Mesangial cell (primary cell): ENCODE results near the gene SYTL4. TPM values are rescaled to one million over a fixed set of nuclear protein-coding genes. Genes with fewer than 3 reads are reported as not detected.

Experiments used
- total RNA-seq: library from RNA; depleted of rRNA; stranded (reverse); fragments of >200 nt; gene quantifications from 2 replicates; pipeline ENCODE4 v1.2.3, GENCODE V29; 2015

SYTL4 gene
- 1.8 and 3.6 TPM in 2 replicates for total RNA-seq

DNA sequence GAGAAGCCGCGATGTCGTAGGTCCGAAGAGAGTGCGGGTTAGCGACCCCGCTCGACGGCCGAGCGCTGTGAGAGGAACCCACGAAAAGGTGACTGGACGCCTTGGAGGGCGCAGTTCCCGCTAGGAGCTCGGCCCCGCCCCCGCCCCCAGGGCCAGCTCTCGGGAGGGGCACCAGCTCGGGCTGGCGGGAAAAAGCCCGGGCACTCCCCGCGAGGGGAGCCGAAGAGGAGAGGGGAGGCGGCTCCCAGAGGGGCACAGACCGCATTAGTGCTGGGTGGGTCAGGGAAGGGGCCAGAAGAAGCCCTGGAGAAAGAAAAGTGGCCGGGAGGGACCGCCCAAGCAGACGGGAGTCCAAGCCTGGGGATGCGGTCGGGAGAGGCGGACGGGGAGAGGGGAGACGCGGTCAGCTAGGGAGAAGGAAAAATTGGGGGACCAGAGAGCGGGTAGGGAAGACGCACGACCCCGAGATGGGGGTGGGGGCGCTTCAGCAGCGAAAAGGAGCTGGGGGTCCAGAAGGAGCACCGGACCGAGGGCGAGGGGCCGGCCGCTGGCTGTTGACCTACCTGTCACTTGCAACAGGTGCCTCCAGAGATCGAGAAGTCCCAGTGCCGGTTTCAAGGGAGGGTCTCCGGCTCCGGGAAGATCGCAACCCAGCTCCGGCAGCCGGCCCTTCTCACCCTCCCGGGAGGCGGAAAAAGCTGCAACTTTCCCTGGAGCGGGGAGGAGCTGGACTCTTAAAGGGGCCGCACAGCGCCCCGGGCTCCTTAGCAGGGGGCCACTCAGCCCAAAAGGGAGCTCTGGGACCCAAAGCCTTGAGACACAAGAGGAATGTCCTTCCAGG lies at the start of gene SYTL4:
Gene SYTL4, minus strand, starts transcription at position 681 of the 841 bp plus-strand sequence. CDS start 30,084 bp downstream, outside the sequence.

DNA sequence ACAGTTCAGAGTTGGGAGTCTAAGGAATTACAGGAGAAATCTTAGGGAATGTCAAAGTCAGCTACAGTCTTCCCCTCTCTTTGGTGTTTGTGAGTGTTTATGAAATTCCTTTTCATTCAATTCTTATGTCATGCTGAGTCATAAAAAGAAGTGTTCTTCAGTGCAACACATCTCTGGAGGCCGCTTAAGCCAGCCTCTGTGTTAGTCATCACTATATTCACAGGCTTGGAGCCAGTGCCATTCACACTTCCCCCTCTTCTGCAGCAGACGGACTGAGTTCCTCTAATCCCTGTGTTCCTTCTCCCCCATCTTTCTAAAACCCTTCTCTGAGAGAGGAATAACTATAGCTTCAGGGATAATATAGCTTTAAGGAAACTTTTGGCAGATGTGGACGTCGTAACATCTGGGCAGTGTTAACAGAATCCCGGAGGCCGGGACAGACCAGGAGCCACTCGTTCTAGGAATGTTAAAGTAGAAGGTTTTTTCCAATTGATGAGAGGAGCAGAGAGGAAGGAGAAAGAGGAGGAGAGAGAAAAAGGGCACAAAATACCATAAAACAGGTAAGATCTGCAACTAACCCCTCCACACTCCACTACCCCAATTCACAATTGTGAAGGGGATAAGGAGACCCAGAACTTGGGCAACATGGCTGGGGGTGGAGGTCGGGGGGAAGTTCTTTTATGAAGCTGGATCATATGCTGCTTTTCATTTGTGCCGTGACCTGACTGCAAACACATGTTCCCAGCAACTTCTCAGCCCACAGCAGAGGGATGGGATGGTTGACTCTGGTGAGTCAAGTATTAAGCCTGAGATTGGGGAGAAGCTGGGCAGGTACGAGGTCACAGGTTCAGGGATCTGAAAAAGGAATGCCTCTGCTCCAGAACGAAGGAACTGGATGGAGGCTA lies 87.7 kb downstream of the SYTL4 start, which contains the start of gene SRPX2:
Gene SRPX2, plus strand, starts transcription at position 244 of the 905 bp plus-strand sequence. CDS start 2,124 bp downstream, outside the sequence.

DNA sequence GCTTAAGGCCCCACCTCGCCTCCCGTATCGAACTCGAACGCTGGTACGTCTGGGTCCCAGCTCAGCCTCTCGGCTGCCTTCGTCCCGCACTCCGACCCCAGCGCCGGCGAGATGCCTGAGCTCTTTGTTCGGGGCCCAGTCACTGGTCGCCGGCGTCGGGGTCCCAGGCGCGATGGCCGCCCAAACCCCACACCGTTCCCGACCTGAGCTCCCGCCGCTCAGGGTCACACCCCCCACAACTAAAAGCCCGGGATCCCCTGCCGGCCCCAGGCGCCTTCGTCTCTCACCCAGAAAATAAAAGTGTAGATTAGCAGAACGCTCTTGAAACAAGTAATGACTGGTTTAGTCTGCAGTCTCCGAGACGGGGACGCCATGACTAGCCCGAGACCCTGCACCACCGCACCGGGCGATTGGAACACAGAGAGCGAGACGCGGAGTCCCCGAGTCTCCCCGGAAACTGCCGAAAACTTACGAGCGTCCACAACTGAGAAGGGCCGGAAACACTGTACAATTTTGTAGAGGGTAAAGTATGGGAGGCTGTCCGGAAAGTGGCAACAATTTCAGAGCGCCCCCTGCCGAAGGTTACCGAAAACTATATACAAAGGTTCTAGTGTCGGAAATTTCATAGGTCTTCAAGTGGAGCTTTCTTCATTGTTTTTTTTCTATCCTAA lies 95.5 kb downstream of the SYTL4 start, which contains the start of gene TSPAN6:
Gene TSPAN6, minus strand, starts transcription at position 486 of the 671 bp plus-strand sequence. Its CDS starts 112 bp downstream, at position 374.

Other genes with a start within 250 kb of the SYTL4 start
- not detected in 2 replicates for gene TNMD, start 147.2 kb downstream of the SYTL4 start, total RNA-seq
- gene TSPAN6, start 95.3 kb downstream of the SYTL4 start, total RNA-seq, result 15.6 and 30.6 TPM in 2 replicates
- gene SRPX2, start 87.9 kb downstream of the SYTL4 start, total RNA-seq, result 1.8 and 7.1 TPM in 2 replicates
- gene CSTF2, start 88.3 kb upstream of the SYTL4 start, total RNA-seq, result 13.1 and 25.6 TPM in 2 replicates
- gene NOX1, start 142.2 kb upstream of the SYTL4 start, total RNA-seq, result not detected in 2 replicates
- not detected in 2 replicates for gene XKRX, start 196.8 kb upstream of the SYTL4 start, total RNA-seq
- not detected in 2 replicates for gene ARL13A, start 237.6 kb upstream of the SYTL4 start, total RNA-seq